IPS-20b (cell line): ENCODE data around the gene RNASET2.
"Not testable (repeated sequence)": the region's sequence is repeated elsewhere in the genome, so short reads cannot be mapped to it uniquely, and the experiment has no call there.

Experiments used
- H3K27ac ChIP-seq: one replicate; pipeline ENCODE4 v1.5.1; 2013; ENCODE audit warnings: low read length
- H3K27me3 ChIP-seq: 2 replicates; pipeline ENCODE4 v1.6.1; 2013; ENCODE audit warnings: mild to moderate bottlenecking, low read length, inconsistent platforms; ENCODE audit not compliant: insufficient read depth
- H3K36me3 ChIP-seq: 2 replicates; pipeline ENCODE4 v1.6.1; 2013; ENCODE audit warnings: low read depth, mild to moderate bottlenecking, inconsistent platforms, low read length, moderate library complexity; ENCODE audit not compliant: insufficient read depth
- H3K4me1 ChIP-seq: 2 replicates; pipeline ENCODE4 v1.6.1; 2013; ENCODE audit warnings: mild to moderate bottlenecking, control low read depth, inconsistent platforms, low read length, moderate library complexity; ENCODE audit not compliant: insufficient read depth
- H3K4me3 ChIP-seq: 2 replicates; pipeline ENCODE4 v1.5.1; 2013; ENCODE audit warnings: mild to moderate bottlenecking, low read length, inconsistent platforms
- H3K9ac ChIP-seq: 2 replicates; pipeline ENCODE4 v1.6.1; 2013; ENCODE audit warnings: low read depth, mild to moderate bottlenecking, inconsistent platforms, low read length, moderate library complexity
- H3K9me3 ChIP-seq: 2 replicates; pipeline ENCODE4 v1.6.1; 2013; ENCODE audit warnings: mild to moderate bottlenecking, low read depth, low read length, inconsistent platforms; ENCODE audit not compliant: insufficient read depth

RNASET2 gene

DNA sequence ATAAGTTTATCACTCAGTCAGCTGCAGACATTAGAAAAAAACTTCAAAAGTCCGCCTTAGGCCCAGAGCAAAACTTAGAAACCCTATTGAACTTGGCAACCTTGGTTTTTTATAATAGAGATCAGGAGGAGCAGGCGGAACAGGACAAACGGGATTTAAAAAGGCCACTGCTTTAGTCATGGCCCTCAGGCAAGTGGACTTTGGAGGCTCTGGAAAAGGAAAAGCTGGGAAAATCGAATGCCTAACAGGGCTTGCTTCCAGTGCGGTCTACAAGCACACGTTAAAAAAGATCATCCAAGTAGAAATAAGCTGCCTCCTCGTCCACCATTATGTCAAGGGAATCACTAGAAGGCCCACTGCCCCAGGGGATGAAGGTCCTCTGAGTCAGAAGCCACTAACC, 61.7 kb downstream of the RNASET2 start:
- not testable (repeated sequence) for H3K4me3 ChIP-seq, H3K27me3 ChIP-seq, H3K27ac ChIP-seq, H3K4me1 ChIP-seq, H3K36me3 ChIP-seq, H3K9me3 ChIP-seq, H3K9ac ChIP-seq

DNA sequence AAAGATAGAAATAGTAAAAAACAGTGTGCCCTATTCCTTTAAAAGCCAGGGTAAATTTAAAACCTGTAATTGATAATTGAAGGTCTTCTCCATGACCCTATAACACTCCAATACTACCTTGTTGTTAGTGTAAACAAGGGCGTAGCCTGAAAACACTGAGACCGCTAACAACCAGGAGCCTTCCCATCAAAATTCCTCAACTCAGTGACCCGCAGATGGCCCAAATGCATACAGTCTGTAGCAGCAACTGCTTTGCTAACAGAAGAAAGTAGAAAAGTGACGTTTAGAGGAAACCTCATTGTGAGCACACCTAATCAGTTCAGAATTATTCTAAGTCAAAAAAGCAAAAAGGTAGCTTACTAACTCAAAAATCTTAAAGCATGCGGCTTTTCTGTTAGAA, 63.9 kb downstream of the RNASET2 start:
- not testable (repeated sequence) for H3K9me3 ChIP-seq, H3K27me3 ChIP-seq, H3K36me3 ChIP-seq, H3K4me3 ChIP-seq, H3K9ac ChIP-seq, H3K27ac ChIP-seq, H3K4me1 ChIP-seq

DNA sequence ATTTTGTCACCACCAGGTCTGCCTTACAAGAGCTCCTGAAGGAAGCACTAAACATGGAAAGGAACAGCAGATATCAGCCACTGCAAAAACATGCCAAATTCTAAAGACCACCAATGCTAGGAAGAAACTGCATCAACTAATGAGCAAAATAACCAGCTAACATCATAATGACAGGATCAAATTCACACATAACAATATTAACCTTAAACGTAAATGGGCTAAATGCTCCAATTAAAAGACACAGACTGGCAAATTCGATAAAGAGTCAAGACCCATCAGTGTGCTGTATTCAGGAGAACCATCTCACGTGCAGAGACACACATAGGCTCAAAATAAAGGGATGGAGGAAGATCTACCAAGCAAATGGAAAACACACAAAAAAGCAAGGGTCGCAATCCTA, 69.6 kb downstream of the RNASET2 start:
- not testable (repeated sequence) for H3K4me3 ChIP-seq, H3K4me1 ChIP-seq, H3K9me3 ChIP-seq, H3K27ac ChIP-seq, H3K9ac ChIP-seq, H3K27me3 ChIP-seq, H3K36me3 ChIP-seq

DNA sequence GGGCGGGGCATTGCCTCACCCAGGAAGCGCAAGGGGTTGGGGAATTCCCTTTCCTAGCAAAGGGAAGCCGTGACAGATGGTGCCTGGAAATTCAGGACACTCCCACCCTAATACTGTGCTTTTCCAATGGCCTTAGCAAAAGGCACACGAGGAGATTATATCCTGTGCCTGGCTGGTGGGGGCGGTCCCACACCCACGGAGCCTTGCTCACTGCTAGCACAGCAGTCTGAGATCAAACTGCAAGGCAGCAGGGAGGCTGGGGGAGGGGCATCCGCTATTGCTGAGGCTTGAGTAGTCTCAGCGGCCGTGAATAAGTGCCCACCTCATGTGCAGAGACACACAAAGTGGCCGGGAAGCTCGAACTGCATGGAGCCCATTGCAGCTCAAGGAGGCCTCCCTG, 71.4 kb downstream of the RNASET2 start:
- not testable (repeated sequence) for H3K4me1 ChIP-seq, H3K36me3 ChIP-seq, H3K9me3 ChIP-seq, H3K9ac ChIP-seq, H3K4me3 ChIP-seq, H3K27me3 ChIP-seq, H3K27ac ChIP-seq

DNA sequence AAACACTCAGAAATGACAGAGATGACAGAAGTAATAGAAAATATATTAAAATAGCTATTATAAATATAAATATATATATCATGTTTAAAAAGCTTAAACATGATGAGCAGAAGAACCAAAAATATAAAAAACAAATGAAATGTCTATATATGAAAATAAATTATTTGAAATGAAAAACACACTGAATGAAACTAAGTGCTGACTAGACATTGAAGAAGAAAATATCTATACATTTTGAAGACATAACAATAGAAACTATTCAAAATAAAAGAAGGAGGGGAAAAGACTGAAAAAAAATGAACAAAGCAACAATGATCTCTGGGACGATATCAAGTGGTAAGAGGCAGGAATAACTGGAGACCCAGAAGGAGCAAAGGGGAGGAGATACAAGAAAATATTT, 76.8 kb downstream of the RNASET2 start:
- Histone ChIP-seq H3K27me3 (no peaks in the 10 kb centered on the region), H3K9ac (no peak overlapping the region), H3K4me1 (no peaks in the 10 kb centered on the region), H3K36me3 (no peaks in the 10 kb centered on the region), H3K27ac (no peak overlapping the region), H3K9me3 (peaks cover 4% of the 10 kb centered on the region; the same call in 1 of the 2 replicates), H3K4me3 (no peak overlapping the region)
